HG02759 (cell line): ENCODE results near the gene GOLGA8J.
"Not testable (repeated sequence)": the region's sequence is repeated elsewhere in the genome, so short reads cannot be mapped to it uniquely, and the experiment has no call there.

Experiments used
- ATAC-seq: cut with Tn5 transposase; IDR thresholded peaks from one replicate; pipeline ENCODE4 v1.9.1; 2021; ENCODE audit warnings: mild to moderate bottlenecking, moderate library complexity; ENCODE audit not compliant: unreplicated experiment

The GOLGA8J gene

GRCh38 chr15:30073915-30074314, 8.8 kb upstream of the GOLGA8J start:
- ATAC-seq: no peak

DNA sequence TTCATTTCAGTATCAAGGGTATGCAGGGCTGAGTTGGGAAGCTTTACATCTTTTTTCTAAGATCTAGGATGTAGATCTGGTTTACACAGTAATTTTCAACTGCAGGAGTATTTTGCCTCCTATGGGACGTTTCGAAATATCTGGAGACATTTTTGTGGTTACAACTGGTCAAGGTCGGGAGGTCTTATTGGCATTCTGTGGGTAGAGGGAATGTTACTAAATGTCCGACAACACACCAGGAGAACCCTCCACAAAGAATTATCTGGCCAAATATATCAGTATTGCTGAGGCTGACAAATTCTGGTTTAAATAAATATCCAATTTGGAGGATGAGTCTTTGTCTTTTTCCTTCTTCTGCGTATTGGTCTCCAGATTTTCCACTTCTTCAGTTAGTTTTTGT, 1.9 kb upstream of the GOLGA8J start:
- ATAC-seq: not testable (repeated sequence)

DNA sequence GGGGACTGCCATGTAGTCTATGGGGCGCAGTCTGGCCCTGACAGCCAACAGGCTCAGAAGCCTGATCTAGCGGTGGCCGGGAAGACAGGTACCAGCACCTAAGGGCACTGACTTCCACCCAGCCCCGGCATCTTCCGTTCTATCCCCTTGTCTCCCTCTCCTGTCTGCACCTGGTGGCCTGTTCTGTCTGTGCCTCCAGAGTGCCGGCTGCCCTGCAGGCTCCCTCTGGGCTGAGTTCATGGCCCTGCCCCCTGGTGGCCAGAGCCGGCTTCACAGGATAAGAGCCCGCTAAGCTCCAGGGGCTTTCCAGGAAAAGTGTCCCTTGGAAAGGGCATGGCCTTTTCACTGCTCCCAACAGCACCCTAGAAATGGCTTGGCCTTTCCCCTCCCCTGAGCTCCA, 15.1 kb downstream of the GOLGA8J start:
- not testable (repeated sequence) for ATAC-seq

DNA sequence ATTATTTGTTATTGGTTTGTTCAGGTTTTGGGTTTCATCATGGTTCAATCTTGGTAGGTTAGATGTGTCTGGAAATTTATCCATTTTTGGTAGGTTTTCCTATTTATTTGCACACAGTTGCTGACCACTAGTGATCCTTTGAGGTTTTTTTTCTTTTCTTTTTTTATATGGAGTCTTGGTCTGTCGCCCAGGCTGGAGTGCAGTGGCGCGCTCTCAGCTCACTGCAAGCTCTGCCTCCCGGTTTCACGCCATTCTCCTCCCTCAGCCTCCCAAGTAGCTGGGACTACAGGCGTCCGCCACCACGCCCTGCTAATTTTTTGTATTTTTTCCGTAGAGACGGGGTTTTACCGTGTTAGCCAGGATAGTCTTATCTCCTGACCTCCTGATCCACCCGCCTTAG, 20.1 kb downstream of the GOLGA8J start:
- ATAC-seq: not testable (repeated sequence)

DNA sequence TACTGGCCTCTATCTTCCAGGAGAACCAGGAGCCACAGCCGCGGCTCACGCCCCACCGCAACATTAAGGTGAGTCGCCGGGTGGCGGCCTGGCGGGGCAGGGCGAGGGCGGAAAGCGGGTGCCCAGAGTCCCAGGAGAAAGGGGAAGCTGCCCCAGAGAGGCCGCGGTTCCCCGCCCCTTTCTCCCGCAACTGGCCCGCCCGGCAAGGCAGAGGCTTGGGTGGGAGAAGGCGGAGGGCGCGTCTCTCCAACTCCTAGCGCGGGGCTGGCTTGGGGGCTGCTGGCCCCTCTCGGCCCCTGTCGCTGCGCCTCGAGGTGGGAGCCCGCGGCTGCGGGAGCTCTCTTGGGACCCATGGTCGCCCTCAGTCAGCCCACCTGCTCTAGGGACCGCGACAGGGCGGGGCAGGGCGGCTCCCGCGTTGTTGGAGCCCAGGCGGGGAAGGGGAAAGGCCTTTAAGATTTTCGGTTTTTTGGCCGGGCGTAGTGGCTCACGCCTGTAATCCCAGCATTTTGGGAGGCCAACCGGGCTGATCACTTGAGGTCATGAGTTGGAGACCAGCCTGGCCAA, 21.3 kb downstream of the GOLGA8J start:
- ATAC-seq: not testable (repeated sequence)

- ATAC-seq: not testable (repeated sequence)
These were observed 27.8 kb downstream of the GOLGA8J start for GRCh38 chr15:30110591-30110990.

DNA sequence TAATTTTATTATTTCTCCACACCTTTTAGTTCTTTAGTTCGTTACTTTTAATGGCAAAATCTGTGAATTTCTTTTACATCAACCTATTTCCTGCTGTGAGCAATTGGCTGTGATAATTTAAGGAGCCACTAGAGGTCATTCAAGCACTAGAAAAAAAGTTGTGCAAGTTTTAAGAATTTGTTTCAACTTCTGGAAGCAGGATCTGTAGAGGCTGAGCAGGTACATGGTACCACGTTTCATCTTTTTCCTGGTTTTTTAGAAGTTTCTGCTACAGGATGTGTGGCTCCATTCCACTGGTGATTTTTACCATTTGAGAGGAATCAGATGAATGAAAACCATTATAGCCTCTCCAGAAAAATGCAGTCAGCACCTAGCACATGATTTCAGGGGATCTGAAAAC, 47.3 kb downstream of the GOLGA8J start:
- not testable (repeated sequence) for ATAC-seq

- not testable (repeated sequence) for ATAC-seq
These were observed 52.0 kb downstream of the GOLGA8J start, which contains the start of gene GOLGA8T for GRCh38 chr15:30134751-30135150. TSS of gene GOLGA8T (plus strand) at chr15:30135051. CDS start at chr15:30135149, 98 bp downstream.
